Prostate gland (tissue), 2 donors: ENCODE measurements around the gene LRRC8B. TPM values are rescaled to one million over a fixed set of nuclear protein-coding genes. Genes with fewer than 3 reads are reported as not detected.

Source experiments
- DNase-seq: peaks from one replicate; pipeline ENCODE4 v3.0.0-alpha.2; 2019; ENCODE audit warnings: low spot score
- H3K27ac ChIP-seq, 2 donors: fragments of 200-600 bp; sonication (generic); 2 replicates each; pipeline ENCODE4 v1.5.1; 2017 to 2019
- H3K27me3 ChIP-seq: fragments of 200-600 bp; sonication (generic); replicated peaks from 2 replicates; pipeline ENCODE4 v1.5.1; 2019; ENCODE audit not compliant: insufficient read depth
- H3K36me3 ChIP-seq, 2 donors: fragments of 200-600 bp; sonication (generic); 1 replicate in 1 of 2; 2 replicates in 1 of 2; pipeline versions ENCODE4 v1.5.1 to v1.8.1; 2017 to 2019
- H3K4me1 ChIP-seq: fragments of 200-600 bp; sonication (generic); replicated peaks from 2 replicates; pipeline ENCODE4 v1.5.1; 2019
- H3K4me3 ChIP-seq, 2 donors: fragments of 200-600 bp; sonication (generic); 2 replicates each; pipeline ENCODE4 v1.5.1; 2017 to 2019
- H3K9me3 ChIP-seq: fragments of 200-600 bp; sonication (generic); 2 replicates; pipeline ENCODE4 v1.5.1; 2017
- CTCF ChIP-seq, 4 experiments: fragments of 200-600 bp in 2 of 4; fragments of 450-650 bp in 2 of 4; sonication (generic) in 2 of 4; IDR thresholded peaks; 1 replicate in 3 of 4; 2 replicates in 1 of 4; pipeline ENCODE4 v1.5.1; 2016 to 2019; ENCODE audit warnings: antibody characterized with exemption in 4 of 4, mild to moderate bottlenecking in 2 of 4, moderate library complexity in 2 of 4
- POLR2A ChIP-seq: fragments of 450-650 bp; IDR thresholded peaks from one replicate; pipeline ENCODE4 v1.6.1; 2016; ENCODE audit warnings: antibody characterized with exemption, mild to moderate bottlenecking
- POLR2AphosphoS5 ChIP-seq: sonication (generic); formaldehyde crosslinking; IDR thresholded peaks from one replicate; pipeline ENCODE4 v1.6.1; 2017; ENCODE audit warnings: antibody characterized with exemption
- WGBS: methylation state at CpG from one replicate; pipeline ENCODE4 v1.1.5; 2018; 5-methylcytosine and 5-hydroxymethylcytosine counted together
- intact Hi-C: fragments of 100-400 bp; cut with DNase I; formaldehyde crosslinking; loops from one replicate; pipeline ENCODE4 v1.14.2; 2022
- total RNA-seq, 2 donors: library from RNA; depleted of rRNA; stranded (reverse); fragments of >200 nt; gene quantifications; one replicate each; pipeline ENCODE4 v1.1.0, GENCODE V29; 2016

The LRRC8B gene
- total RNA-seq, 2 donors from 2014 or later: 13.9 to 25.6 TPM

- Histone ChIP-seq H3K4me1 (no peaks in the 10 kb centered on the region), H3K4me3 (no peak overlapping the region), H3K36me3 (no peaks in the 10 kb centered on the region), H3K9me3 (no peaks in the 10 kb centered on the region), H3K27ac (no peak overlapping the region), H3K27me3 (no peaks in the 10 kb centered on the region)
- TF ChIP-seq POLR2AphosphoS5 (no peak), POLR2A (no peak), CTCF (IDR thresholded peaks at IDR 0.05) (no peak)
- WGBS: 87% methylated on average over 5 of the region's 5 CpGs
- DNase-seq: no peak
- intact Hi-C loops: no loop called here
Measured at GRCh38 chr1:89607586-89608318, 83.1 kb downstream of the LRRC8B start.

- Histone ChIP-seq H3K27me3 (no peaks in the 10 kb centered on the region), H3K4me1 (no peaks in the 10 kb centered on the region), H3K27ac (no peak overlapping the region), H3K4me3 (no peak overlapping the region), H3K36me3 (no peaks in the 10 kb centered on the region), H3K9me3 (no peaks in the 10 kb centered on the region)
- WGBS: 82% methylated on average over 9 of the region's 9 CpGs
- DNase-seq: no peak
- intact Hi-C loops: no loop called here
- TF ChIP-seq POLR2AphosphoS5 (no peak), CTCF (IDR thresholded peaks at IDR 0.05) (no peak), POLR2A (no peak)
Measured at GRCh38 chr1:89608319-89608983, 83.8 kb downstream of the LRRC8B start.

GRCh38 chr1:89608984-89609725 lies 84.5 kb downstream of the LRRC8B start:
- H3K27ac ChIP-seq: no peak overlapping the region
- H3K9me3 ChIP-seq: no peaks in the 10 kb centered on the region
- no peak overlapping the region for H3K4me3 ChIP-seq
- H3K4me1 ChIP-seq: no peaks in the 10 kb centered on the region
- WGBS: 83% methylated on average over 17 of the region's 20 CpGs
- TF ChIP-seq POLR2AphosphoS5: no peak
- TF ChIP-seq CTCF (IDR thresholded peaks at IDR 0.05): no peak
- no peak for TF ChIP-seq POLR2A
- H3K27me3 ChIP-seq: no peaks in the 10 kb centered on the region
- no peaks in the 10 kb centered on the region for H3K36me3 ChIP-seq
- no peak for DNase-seq
- intact Hi-C loops: no loop called here

- intact Hi-C loops: no loop called here
- 81% methylated on average over 14 of the region's 14 CpGs for WGBS
- Histone ChIP-seq H3K27ac (no peak overlapping the region), H3K27me3 (no peaks in the 10 kb centered on the region), H3K4me3 (no peak overlapping the region), H3K36me3 (no peaks in the 10 kb centered on the region), H3K9me3 (no peaks in the 10 kb centered on the region), H3K4me1 (no peaks in the 10 kb centered on the region)
- TF ChIP-seq POLR2AphosphoS5 (no peak), CTCF (IDR thresholded peaks at IDR 0.05) (no peak), POLR2A (no peak)
- DNase-seq: no peak
Measured at GRCh38 chr1:89609781-89610456, 85.3 kb downstream of the LRRC8B start.
